KOPT-K1 (cell line): ENCODE measurements around the gene ARMC2.
"Not testable (repeated sequence)": the region's sequence is repeated elsewhere in the genome, so short reads cannot be mapped to it uniquely, and the experiment has no call there.

Experiments used
- H3K27ac ChIP-seq: fragments of 200-600 bp; sonication (generic); 2 replicates; pipeline ENCODE4 v1.5.1; 2016; ENCODE audit warnings: antibody characterized with exemption, mild to moderate bottlenecking, low read depth, low read length; ENCODE audit not compliant: poor library complexity, severe bottlenecking
- H3K36me3 ChIP-seq: fragments of 200-600 bp; sonication (generic); 2 replicates; pipeline ENCODE4 v1.5.1; 2017; ENCODE audit warnings: antibody characterized with exemption, mild to moderate bottlenecking, low read length, moderate library complexity; ENCODE audit not compliant: insufficient read depth
- H3K9me3 ChIP-seq: fragments of 200-600 bp; sonication (generic); 2 replicates; pipeline ENCODE4 v1.5.1; 2017; ENCODE audit warnings: antibody characterized with exemption, low read length, mild to moderate bottlenecking; ENCODE audit not compliant: insufficient read depth, poor library complexity, severe bottlenecking

Gene ARMC2

GRCh38 chr6:108813218-108813617 is 35.0 kb upstream of the ARMC2 start:
- not testable (repeated sequence) for H3K36me3 ChIP-seq

DNA sequence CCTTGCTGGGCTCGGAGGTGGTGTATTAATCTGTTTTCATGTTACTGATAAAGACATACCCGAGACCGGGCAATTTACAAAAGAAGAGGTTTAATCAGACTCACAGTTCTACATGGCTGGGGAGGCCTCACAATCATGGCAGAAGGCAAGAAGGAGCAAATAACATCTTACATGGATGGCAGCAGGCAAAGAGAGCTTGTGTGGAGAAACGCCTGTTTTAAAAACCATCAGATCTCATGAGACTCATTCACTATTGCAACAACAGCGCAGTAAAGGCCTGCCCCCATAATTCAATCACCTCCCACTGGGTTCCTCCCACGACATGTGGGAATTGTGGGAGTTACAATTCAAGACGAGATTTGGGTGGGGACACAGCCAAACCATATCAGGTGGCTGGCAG is 30.9 kb upstream of the ARMC2 start:
- not testable (repeated sequence) for H3K36me3 ChIP-seq, H3K27ac ChIP-seq
- peaks cover 23% of the 10 kb centered on the region for H3K9me3 ChIP-seq

More at GRCh38 chr6:108813218-108813617, 35.0 kb upstream of the ARMC2 start:
- peaks cover 14% of the 10 kb centered on the region for H3K9me3 ChIP-seq
- not testable (repeated sequence) for H3K27ac ChIP-seq

GRCh38 chr6:108820006-108820405 is 28.2 kb upstream of the ARMC2 start:
- Histone ChIP-seq H3K36me3 (no peaks in the 10 kb centered on the region), H3K27ac (no peak overlapping the region), H3K9me3 (peaks cover 33% of the 10 kb centered on the region)

DNA sequence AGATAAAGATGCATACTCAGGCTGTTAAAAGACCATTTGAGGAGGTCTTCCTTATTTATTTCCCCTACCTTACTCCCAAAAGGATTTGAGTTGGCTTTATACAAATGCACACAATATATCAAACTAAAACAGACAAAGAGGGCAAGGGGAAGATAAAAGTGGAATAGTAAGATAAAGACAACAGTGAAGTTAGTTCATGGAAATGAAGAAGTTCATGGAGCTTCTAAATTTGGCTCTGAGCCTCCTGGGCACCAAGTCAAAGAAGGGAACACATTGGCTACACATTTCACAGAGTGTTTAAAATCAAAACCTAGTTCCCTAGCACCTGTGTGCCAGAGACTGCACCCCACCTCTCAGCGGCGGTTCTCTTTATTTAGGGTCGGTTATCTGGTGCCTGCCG is 25.8 kb upstream of the ARMC2 start:
- Histone ChIP-seq H3K36me3 (no peaks in the 10 kb centered on the region), H3K9me3 (peaks cover 42% of the 10 kb centered on the region), H3K27ac (no peak overlapping the region)

DNA sequence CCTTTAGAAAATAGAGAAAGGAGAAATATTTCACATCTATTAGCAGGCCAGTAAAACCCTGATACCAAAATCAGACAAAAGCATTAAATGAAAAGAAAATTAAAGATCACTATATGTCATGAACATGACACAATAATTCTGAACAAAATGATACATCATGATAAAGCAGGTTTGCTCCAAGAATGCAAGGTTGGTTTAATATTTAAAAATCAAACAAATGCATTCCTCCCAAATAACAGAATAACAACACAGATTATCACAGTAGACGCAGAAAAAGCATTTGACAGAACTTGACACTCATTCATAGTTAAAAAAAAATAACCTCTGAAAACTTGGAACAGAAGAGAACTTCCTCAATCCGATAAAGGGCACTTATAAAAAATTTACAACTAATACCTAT is 22.9 kb upstream of the ARMC2 start:
- Histone ChIP-seq H3K36me3 (no peaks in the 10 kb centered on the region), H3K9me3 (peaks cover 25% of the 10 kb centered on the region), H3K27ac (no peak overlapping the region)

GRCh38 chr6:108831104-108831503 is 17.1 kb upstream of the ARMC2 start:
- Histone ChIP-seq H3K36me3 (no peaks in the 10 kb centered on the region), H3K27ac (no peak overlapping the region), H3K9me3 (peaks cover 7% of the 10 kb centered on the region)

DNA sequence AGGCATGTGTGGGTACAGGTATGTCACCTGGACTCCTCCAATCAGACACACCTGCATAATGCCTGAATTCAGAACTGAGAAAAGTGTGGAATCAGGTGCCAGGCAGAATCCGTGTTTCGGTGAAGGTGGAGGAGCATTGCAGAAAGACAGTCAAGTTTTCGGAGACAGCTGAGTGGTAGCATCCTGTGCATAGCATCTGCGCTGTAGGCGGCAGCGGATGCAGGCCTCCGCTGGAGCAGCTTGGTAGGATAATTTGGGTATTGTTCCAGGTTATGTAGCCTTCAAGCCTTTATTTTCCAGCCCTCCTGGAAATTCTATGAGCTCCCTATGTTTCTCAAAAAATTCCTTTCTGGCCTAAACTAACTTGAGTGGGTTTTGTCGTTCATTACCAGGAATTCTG is 15.5 kb upstream of the ARMC2 start:
- Histone ChIP-seq H3K36me3 (no peaks in the 10 kb centered on the region), H3K27ac (no peak overlapping the region), H3K9me3 (no peaks in the 10 kb centered on the region)

DNA sequence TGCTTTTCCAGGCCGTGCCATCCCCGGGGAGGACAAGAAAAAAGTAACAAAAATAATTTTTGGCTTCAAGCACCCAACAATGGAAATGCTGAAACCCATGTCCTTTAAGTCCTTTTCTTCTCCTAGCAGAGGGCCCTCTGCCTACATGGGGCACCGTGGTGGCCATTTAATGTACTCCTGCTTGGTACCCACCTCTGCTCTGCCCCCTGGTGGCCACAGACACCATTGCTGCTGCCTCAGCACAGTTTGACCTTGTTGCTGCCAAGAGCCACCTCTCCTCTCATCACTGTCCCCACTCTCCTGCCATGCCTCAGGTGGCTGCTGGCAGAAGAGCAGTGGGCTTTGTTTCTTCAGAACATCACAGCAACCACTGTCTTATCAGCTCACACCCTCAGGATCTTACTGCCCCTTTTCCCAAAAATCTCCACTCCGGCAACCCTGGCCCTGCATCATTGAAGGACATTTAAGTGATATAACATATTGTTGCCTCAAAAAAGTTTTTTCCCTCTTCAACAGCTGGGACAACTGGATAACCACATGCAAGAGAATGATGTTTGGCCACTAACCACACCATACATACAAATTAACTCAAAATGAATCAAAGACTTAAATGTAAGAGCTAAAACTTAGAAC is 12.9 kb upstream of the ARMC2 start:
- Histone ChIP-seq H3K27ac (no peak overlapping the region), H3K36me3 (no peaks in the 10 kb centered on the region), H3K9me3 (no peaks in the 10 kb centered on the region)

DNA sequence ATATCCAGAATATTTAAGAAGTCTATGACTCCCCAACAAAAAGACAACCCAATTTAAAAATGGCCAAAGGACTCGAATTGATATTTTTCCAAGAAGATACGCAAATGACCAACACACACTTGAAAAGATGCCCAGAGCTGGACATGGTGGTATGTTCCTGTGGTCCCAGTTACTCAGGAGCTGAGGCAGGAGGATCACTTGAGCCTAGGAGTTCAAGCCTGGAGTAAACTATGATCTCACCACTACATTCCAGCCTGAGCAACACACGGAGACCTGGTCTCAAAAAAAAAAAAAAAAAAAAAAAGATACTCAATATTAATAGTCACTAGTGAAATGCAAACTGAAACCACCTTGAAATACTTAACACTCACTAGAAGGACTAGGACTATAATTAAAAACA is 12.2 kb upstream of the ARMC2 start:
- no peaks in the 10 kb centered on the region for H3K9me3 ChIP-seq
- H3K36me3 ChIP-seq = no peaks in the 10 kb centered on the region
- no peak overlapping the region for H3K27ac ChIP-seq

DNA sequence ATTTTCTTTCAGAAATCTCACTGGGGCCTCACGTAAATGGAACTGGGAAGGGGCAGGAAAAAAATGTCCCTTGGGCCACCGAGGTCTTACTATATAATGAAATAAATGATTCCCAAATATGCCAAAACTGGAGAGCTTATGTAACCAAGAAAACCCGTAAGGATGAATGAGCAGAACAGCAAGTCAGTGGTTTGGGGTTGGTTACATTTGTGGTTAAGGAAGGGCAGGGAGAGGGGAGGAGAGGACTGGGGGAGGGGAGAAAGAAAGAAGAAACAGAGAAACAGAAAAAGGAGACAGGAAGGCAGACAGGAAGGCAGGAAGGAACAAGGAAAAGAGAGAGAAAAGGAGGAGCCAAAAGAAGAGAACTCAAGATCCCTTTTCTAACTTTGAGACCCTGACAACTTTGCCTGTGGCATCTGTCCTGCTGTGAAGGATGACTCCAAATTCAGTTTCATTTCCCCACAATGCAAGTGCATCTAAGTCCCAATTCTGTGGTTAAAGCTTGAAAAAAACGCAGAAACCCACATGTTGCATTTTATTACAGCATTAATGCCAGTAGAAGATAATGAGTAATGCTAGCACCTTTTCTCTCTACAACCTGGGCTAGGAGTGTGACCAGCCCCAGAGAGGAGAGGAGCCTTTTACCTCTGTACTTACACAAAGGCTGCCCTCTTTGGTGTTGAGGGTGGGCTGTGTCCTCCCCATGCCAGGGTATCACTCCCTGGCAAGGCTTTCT is 10.8 kb upstream of the ARMC2 start:
- peak overlapping the region; percentile 24 for H3K27ac ChIP-seq
- H3K36me3 ChIP-seq = no peaks in the 10 kb centered on the region
- H3K9me3 ChIP-seq = no peaks in the 10 kb centered on the region

DNA sequence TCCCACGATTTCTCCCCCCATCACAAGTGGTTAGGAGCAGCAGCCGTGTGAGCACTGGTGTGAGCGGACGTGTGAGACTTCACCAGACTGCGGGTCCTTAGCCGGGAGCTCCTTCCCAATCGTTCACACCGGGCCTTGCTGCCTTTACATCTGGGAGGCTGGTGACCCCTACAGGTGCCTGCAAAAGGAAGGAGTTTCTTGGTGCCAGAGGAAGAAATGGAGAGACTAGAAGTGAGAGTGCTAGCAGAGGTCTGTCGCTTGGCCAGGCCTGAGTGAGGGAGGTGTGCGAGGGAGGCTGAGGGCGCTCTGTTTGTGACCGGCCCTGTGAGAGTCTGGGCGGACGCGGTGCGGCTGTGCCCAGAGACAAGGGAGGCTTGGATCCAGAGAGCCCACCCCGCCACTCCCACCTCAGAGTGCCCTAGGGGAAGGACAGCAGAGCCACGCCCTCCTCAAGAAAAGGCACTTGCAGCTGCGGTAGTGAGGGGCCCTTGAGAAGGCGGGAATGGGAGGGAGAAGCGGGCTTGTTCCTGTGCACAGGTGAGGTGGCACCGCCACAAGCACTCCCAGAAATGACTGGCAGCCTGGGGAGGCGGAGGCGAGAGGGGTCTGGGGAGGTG is 10.0 kb upstream of the ARMC2 start:
- H3K9me3 ChIP-seq = no peaks in the 10 kb centered on the region

GRCh38 chr6:108839083-108839642 is 9.1 kb upstream of the ARMC2 start:
- Histone ChIP-seq H3K9me3 (no peaks in the 10 kb centered on the region), H3K27ac (no peak overlapping the region), H3K36me3 (no peaks in the 10 kb centered on the region)

More for the DNA sequence above, 10.0 kb upstream of the ARMC2 start:
- no peaks in the 10 kb centered on the region for H3K36me3 ChIP-seq
- peak overlapping the region; percentile 24 for H3K27ac ChIP-seq

DNA sequence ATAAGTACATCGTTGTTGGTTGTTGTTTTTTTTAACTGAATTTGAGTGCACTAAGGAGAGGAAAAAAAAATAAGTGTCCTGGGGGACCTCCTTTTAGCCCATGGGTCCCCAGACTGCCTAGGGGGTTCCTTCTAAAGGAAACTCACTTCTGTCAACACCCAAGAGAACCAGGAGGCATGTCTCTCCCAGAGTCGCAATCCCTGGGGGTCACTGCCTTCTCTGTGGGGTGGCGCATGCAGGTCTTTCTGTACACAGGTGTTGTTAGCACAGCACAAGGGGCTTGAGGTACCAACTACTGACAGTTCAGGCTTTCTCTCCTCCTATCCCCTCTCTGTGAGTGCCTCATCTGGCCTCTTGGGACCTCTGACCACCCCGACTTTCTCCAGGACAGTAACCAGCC is 7.3 kb upstream of the ARMC2 start:
- Histone ChIP-seq H3K36me3 (no peaks in the 10 kb centered on the region), H3K27ac (no peak overlapping the region), H3K9me3 (no peaks in the 10 kb centered on the region)

GRCh38 chr6:108841377-108841855 is 6.8 kb upstream of the ARMC2 start:
- no peak overlapping the region for H3K27ac ChIP-seq
- no peaks in the 10 kb centered on the region for H3K9me3 ChIP-seq
- H3K36me3 ChIP-seq = no peaks in the 10 kb centered on the region

DNA sequence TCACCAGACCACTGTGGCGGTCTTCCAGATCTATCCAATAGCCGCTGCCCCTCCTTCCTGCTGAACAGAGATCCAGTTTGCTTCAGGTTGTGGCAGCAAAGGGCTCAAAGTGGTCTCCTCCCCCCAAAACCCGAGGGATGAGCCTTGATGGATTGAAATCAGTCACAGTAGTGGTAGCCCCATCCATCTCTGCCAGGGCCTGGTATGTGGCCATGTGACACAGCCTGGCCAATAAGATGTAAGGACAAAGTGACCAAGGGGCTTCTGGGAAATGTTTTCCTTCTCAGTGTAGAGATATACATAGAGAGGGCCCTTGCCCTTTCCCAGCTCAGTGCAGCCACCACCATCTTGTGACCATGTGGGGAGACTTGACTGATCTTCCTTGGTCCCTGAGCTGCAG is 4.1 kb upstream of the ARMC2 start:
- H3K27ac ChIP-seq = no peak overlapping the region

More for the DNA sequence above, 4.1 kb upstream of the ARMC2 start:
- Histone ChIP-seq H3K36me3 (no peaks in the 10 kb centered on the region), H3K9me3 (no peaks in the 10 kb centered on the region)
